HG03064 (cell line): ENCODE measurements around the gene TPM3.

Experiments
- ATAC-seq: cut with Tn5 transposase; IDR thresholded peaks from one replicate; pipeline ENCODE4 v1.9.1; 2021; ENCODE audit warnings: low read depth; ENCODE audit not compliant: unreplicated experiment

TPM3 gene

DNA sequence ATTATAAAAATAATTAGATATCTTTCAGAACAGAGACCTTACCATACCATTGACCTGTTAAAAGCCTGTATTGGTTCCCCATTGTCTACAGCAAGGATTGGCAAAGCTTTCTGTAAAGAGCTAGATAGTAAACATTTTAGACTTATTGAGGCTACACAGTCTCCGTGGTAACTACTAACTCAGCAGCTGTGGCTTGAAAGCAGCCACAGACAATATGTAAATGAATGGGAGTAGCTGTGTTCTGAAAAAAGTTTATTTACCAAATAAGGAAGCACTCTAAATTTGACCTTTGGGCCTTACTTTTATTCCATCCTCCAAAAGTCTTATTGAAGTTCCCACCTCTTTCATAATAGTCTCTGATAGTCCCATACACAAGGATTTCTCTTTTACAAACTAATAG is 76.7 kb downstream of the TPM3 start:
- ATAC-seq = no peak
